Measurements from ENCODE around the gene AKR1C3. TPM values are rescaled to one million over a fixed set of nuclear protein-coding genes. Genes with fewer than 3 reads are reported as not detected.

The AKR1C3 gene
- total RNA-seq, 1 donor from 2014 or later: 45.4 TPM

- intact Hi-C loops (cut with DNase I): no loop called here
- TF ChIP-seq POLR2AphosphoS5 (IDR thresholded peaks at IDR 0.05; ENCODE audit: insufficient read depth in 1 of 2, low read depth in 1 of 2) (no peak), POLR2A (IDR thresholded peaks at IDR 0.05) (no peak), CTCF (IDR thresholded peaks at IDR 0.05) (no peak)
- peaks cover 37% of the 10 kb centered on the region for H3K4me1 ChIP-seq
- no peak for DNase-seq (ENCODE audit: extremely low spot score in 2 of 2)
- H3K4me3 ChIP-seq: no peak overlapping the region
- no peaks in the 10 kb centered on the region for H3K36me3 ChIP-seq
- no peaks in the 10 kb centered on the region for H3K27me3 ChIP-seq
- H3K9me3 ChIP-seq: no peaks in the 10 kb centered on the region
- H3K27ac ChIP-seq: no peak overlapping the region
Observed at GRCh38 chr10:5073659-5074058, 20.6 kb upstream of the AKR1C3 start.

- Histone ChIP-seq H3K27me3 (no peaks in the 10 kb centered on the region), H3K36me3 (no peaks in the 10 kb centered on the region), H3K4me3 (no peak overlapping the region), H3K4me1 (peaks cover 19% of the 10 kb centered on the region), H3K9me3 (no peaks in the 10 kb centered on the region), H3K27ac (peak overlapping the region; percentile 27)
- no peak for DNase-seq (ENCODE audit: extremely low spot score in 2 of 2)
- TF ChIP-seq POLR2AphosphoS5 (IDR thresholded peaks at IDR 0.05; ENCODE audit: insufficient read depth in 1 of 2, low read depth in 1 of 2) (peak in 1 of 2 donors; percentile 58), POLR2A (IDR thresholded peaks at IDR 0.05) (no peak), CTCF (IDR thresholded peaks at IDR 0.05) (no peak)
- intact Hi-C loops (cut with DNase I): no loop called here
Observed at GRCh38 chr10:5076615-5077014, 17.6 kb upstream of the AKR1C3 start.

GRCh38 chr10:5078547-5079180, 15.6 kb upstream of the AKR1C3 start:
- no peak overlapping the region for H3K4me3 ChIP-seq
- no peaks in the 10 kb centered on the region for H3K36me3 ChIP-seq
- TF ChIP-seq POLR2A (IDR thresholded peaks at IDR 0.05): no peak
- no peak for TF ChIP-seq POLR2AphosphoS5 (IDR thresholded peaks at IDR 0.05; ENCODE audit: insufficient read depth in 1 of 2, low read depth in 1 of 2)
- no peak for TF ChIP-seq CTCF (IDR thresholded peaks at IDR 0.05)
- no peak for DNase-seq (ENCODE audit: extremely low spot score in 2 of 2)
- no peak overlapping the region for H3K27ac ChIP-seq
- no peaks in the 10 kb centered on the region for H3K27me3 ChIP-seq
- no peaks in the 10 kb centered on the region for H3K9me3 ChIP-seq
- H3K4me1 ChIP-seq: peaks cover 8% of the 10 kb centered on the region
- intact Hi-C loops (cut with DNase I): no loop called here

- intact Hi-C loops (cut with DNase I): no loop called here
- Histone ChIP-seq H3K27ac (no peak overlapping the region), H3K36me3 (no peaks in the 10 kb centered on the region), H3K9me3 (no peaks in the 10 kb centered on the region), H3K4me3 (no peak overlapping the region), H3K27me3 (no peaks in the 10 kb centered on the region), H3K4me1 (peaks cover 8% of the 10 kb centered on the region)
- TF ChIP-seq CTCF (IDR thresholded peaks at IDR 0.05) (no peak), POLR2AphosphoS5 (IDR thresholded peaks at IDR 0.05; ENCODE audit: insufficient read depth in 1 of 2, low read depth in 1 of 2) (no peak), POLR2A (IDR thresholded peaks at IDR 0.05) (no peak)
- DNase-seq (ENCODE audit: extremely low spot score in 2 of 2): no peak
Observed at GRCh38 chr10:5079306-5079830, 14.8 kb upstream of the AKR1C3 start.

GRCh38 chr10:5079836-5080235, 14.4 kb upstream of the AKR1C3 start:
- no peak for DNase-seq (ENCODE audit: extremely low spot score in 2 of 2)
- intact Hi-C loops (cut with DNase I): no loop called here

More at GRCh38 chr10:5079836-5080235, 14.4 kb upstream of the AKR1C3 start:
- Histone ChIP-seq H3K27me3 (no peaks in the 10 kb centered on the region), H3K9me3 (no peaks in the 10 kb centered on the region), H3K4me1 (peaks cover 8% of the 10 kb centered on the region), H3K36me3 (no peaks in the 10 kb centered on the region), H3K4me3 (no peak overlapping the region), H3K27ac (no peak overlapping the region)
- TF ChIP-seq CTCF (IDR thresholded peaks at IDR 0.05) (no peak), POLR2A (IDR thresholded peaks at IDR 0.05) (no peak), POLR2AphosphoS5 (IDR thresholded peaks at IDR 0.05; ENCODE audit: insufficient read depth in 1 of 2, low read depth in 1 of 2) (no peak)
